Tibial nerve (tissue), 4 donors: Measurements from ENCODE around the gene GYPC.

Experiments used
- CTCF ChIP-seq, 5 experiments: fragments of 200-600 bp in 3 of 5; fragments of 450-650 bp in 2 of 5; sonication (generic) in 3 of 5; IDR thresholded peaks; one replicate each; pipeline ENCODE4 v1.5.1; 2016 to 2019; ENCODE audit warnings: antibody characterized with exemption in 5 of 5, mild to moderate bottlenecking in 3 of 5, moderate library complexity in 2 of 5
- EP300 ChIP-seq, 2 donors: sonication (generic); formaldehyde crosslinking; IDR thresholded peaks; one replicate each; pipeline ENCODE4 v1.6.1; 2017; ENCODE audit warnings: antibody characterized with exemption in 2 of 2, mild to moderate bottlenecking in 1 of 2
- POLR2A ChIP-seq, 2 donors: fragments of 450-650 bp; IDR thresholded peaks; one replicate each; pipeline ENCODE4 v1.6.1; 2017; ENCODE audit warnings: antibody characterized with exemption in 2 of 2, mild to moderate bottlenecking in 2 of 2, moderate library complexity in 2 of 2

GRCh38 chr2:126687503-126687902 is 31.5 kb downstream of the GYPC start:
- no peak for TF ChIP-seq CTCF (IDR thresholded peaks at IDR 0.05)
- no peak for TF ChIP-seq POLR2A (IDR thresholded peaks at IDR 0.05)
- no peak for TF ChIP-seq EP300 (IDR thresholded peaks at IDR 0.05)
